ENCODE measurements around the gene GIT1.

The GIT1 gene

DNA sequence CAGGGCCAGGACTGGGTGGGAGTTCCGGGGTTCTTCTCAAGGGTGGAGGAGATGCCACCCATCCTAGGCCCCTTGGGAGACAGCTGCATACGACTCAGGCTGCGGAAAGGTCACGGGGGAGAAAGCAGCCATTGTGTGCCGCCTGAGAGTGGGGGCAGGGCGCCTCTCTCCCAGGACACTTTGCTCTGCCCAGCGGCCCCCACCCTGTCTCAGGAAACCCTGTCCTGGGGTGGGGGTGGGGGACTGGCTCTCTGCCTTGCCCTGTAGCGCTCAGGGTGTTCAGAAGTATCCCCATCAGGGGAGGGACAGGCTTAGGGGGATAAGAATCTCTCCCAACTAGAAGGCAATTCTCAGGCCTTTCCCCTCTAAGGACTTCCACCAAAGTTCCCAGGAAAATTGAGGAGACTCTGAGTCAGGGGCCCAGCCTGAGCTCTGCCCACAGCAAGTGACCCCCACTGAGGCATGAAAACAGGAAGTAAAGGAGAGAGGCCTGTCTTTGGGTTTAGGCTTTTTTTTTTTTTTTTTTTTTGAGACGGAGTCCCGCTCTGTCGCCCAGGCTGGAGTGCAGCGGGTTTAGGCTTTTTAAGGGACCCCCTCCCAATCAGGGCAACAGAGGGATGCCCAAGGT, 4.9 kb downstream of the GIT1 start:
- Histone ChIP-seq H3K4me1 (peaks cover 8% of the 10 kb centered on the region), H3K27me3 (ENCODE audit: control insufficient read depth, insufficient read depth, low read length) (no peaks in the 10 kb centered on the region), H3K4me3 (ENCODE audit: low read depth, low read length) (no peak overlapping the region), H3K36me3 (ENCODE audit: control insufficient read depth, insufficient read depth, low read length) (no peaks in the 10 kb centered on the region), H2AFZ (no peak overlapping the region), H3K9me3 (ENCODE audit: control insufficient read depth, low read length) (no peaks in the 10 kb centered on the region), H3K27ac (peak overlapping the region; percentile 65), H3K9ac (no peak overlapping the region), H3K4me2 (ENCODE audit: low read length) (no peak overlapping the region), H3K79me2 (peaks cover 41% of the 10 kb centered on the region)
- TF ChIP-seq, protein P1, sequence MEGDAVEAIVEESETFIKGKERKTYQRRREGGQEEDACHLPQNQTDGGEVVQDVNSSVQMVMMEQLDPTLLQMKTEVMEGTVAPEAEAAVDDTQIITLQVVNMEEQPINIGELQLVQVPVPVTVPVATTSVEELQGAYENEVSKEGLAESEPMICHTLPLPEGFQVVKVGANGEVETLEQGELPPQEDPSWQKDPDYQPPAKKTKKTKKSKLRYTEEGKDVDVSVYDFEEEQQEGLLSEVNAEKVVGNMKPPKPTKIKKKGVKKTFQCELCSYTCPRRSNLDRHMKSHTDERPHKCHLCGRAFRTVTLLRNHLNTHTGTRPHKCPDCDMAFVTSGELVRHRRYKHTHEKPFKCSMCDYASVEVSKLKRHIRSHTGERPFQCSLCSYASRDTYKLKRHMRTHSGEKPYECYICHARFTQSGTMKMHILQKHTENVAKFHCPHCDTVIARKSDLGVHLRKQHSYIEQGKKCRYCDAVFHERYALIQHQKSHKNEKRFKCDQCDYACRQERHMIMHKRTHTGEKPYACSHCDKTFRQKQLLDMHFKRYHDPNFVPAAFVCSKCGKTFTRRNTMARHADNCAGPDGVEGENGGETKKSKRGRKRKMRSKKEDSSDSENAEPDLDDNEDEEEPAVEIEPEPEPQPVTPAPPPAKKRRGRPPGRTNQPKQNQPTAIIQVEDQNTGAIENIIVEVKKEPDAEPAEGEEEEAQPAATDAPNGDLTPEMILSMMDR (IDR thresholded peaks at IDR 0.05), result no peak

DNA sequence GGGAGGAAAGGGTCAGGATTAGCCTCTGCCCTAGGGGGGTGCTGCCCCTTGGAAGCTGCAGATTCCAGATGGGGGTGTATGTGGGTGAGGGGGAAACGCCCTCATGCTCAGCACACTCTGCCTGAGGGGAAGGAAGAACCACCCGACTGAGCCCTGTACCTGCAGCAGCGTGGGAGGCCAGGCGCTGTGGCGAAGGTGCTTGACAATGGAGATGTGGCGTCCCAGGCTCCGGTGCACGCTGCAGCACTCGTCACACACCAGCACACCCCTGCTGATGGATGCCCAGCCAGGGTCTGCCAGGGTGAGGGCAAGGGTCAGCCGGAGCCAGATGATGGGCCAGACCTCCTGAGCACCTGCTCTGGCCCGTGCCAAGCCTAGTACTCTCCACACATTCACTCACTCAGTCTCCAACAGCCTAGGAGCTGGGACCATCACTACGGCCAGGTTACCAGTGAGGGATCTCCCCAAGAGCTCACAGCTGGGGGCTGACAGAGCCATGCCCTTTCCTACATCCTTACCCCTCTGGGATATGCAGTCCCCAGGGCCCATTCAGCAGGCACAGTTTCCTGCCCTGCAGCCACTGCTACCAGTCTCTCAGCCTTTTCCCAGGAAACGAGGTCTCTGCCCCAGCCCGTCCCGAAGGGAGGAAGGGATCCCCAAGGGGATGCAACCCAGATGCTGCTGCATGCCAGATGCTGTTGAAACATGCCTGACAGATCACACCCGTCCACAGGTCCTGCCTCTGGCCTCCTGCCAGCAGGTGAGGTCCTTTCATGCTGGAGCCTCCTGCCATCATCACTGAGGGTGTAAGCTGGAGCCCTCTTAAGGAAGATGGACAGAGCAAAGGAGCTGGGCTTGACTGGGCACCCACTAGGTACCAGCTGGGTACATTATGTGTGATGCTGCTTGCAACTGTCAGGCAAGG, 5.9 kb downstream of the GIT1 start:
- H3K36me3 ChIP-seq (ENCODE audit: control insufficient read depth, insufficient read depth, low read length), result no peaks in the 10 kb centered on the region
- H3K9ac ChIP-seq, result no peak overlapping the region
- H3K4me2 ChIP-seq (ENCODE audit: low read length), result no peak overlapping the region
- TF ChIP-seq, protein P1 (IDR thresholded peaks at IDR 0.05), result no peak
- no peak overlapping the region for H3K27ac ChIP-seq
- H3K27me3 ChIP-seq (ENCODE audit: control insufficient read depth, insufficient read depth, low read length), result no peaks in the 10 kb centered on the region
- peaks cover 8% of the 10 kb centered on the region for H3K4me1 ChIP-seq
- H2AFZ ChIP-seq, result no peak overlapping the region
- H3K4me3 ChIP-seq (ENCODE audit: low read depth, low read length), result no peak overlapping the region
- H3K9me3 ChIP-seq (ENCODE audit: control insufficient read depth, low read length), result no peaks in the 10 kb centered on the region
- peaks cover 41% of the 10 kb centered on the region for H3K79me2 ChIP-seq

DNA sequence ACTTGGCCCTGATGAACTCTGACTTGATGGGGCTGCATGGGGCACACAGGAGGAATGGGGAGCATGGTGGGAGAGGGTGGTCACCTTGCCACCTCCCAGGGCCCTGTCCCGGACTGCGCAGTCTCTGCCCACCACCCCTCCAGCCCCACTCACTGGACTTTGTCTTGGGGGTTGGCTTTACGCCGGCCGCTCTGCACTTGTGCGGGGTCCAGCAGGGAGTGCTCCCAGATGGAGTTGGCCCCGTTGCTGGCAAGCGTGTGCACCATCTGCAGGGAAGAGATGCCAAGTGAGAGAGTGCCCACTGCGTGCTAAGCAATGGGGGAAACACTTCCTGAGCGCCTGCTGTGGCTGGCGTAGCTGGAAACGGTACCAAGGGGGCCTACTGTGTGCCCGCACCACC, 6.7 kb downstream of the GIT1 start:
- peaks cover 33% of the 10 kb centered on the region for H3K79me2 ChIP-seq
- no peak overlapping the region for H2AFZ ChIP-seq
- H3K27me3 ChIP-seq (ENCODE audit: control insufficient read depth, insufficient read depth, low read length), result no peaks in the 10 kb centered on the region
- H3K4me1 ChIP-seq, result peaks cover 4% of the 10 kb centered on the region
- H3K9ac ChIP-seq, result no peak overlapping the region
- no peak overlapping the region for H3K27ac ChIP-seq
- H3K4me3 ChIP-seq (ENCODE audit: low read depth, low read length), result no peak overlapping the region
- TF ChIP-seq, protein P1 (IDR thresholded peaks at IDR 0.05), result no peak
- no peaks in the 10 kb centered on the region for H3K9me3 ChIP-seq (ENCODE audit: control insufficient read depth, low read length)
- H3K36me3 ChIP-seq (ENCODE audit: control insufficient read depth, insufficient read depth, low read length), result no peaks in the 10 kb centered on the region
- H3K4me2 ChIP-seq (ENCODE audit: low read length), result no peak overlapping the region

DNA sequence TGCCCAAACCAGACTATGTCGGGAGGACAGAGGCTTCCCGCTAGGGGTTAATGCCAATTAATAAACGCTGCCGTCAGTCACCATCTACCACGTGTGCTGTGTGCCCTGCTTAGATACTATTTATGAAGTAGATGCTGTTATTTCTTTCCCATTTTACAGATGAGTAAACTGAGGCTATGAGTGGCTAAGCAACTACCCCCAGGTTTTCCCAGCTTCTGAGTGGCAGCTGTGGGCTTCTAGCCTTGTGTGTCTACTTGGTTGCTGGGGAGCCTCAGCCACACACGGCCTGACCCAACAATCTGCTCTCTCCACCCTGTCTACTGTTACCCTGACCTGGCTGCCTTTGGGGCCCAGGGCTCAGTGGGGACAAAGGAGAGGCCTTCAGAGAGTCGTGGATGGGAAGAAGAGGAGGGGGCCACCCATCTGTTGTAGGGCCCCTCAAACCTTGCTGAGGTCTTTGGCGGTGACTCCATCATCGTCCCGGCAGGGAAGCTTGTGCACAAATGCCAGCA, 7.1 kb downstream of the GIT1 start:
- no peaks in the 10 kb centered on the region for H3K9me3 ChIP-seq (ENCODE audit: control insufficient read depth, low read length)
- no peak overlapping the region for H3K4me2 ChIP-seq (ENCODE audit: low read length)
- peaks cover 28% of the 10 kb centered on the region for H3K79me2 ChIP-seq
- H3K4me3 ChIP-seq (ENCODE audit: low read depth, low read length), result no peak overlapping the region
- no peak overlapping the region for H3K27ac ChIP-seq
- H2AFZ ChIP-seq, result no peak overlapping the region
- no peak overlapping the region for H3K9ac ChIP-seq
- peaks cover under 1% of the 10 kb centered on the region for H3K4me1 ChIP-seq
- TF ChIP-seq, protein P1 (IDR thresholded peaks at IDR 0.05), result no peak
- H3K27me3 ChIP-seq (ENCODE audit: control insufficient read depth, insufficient read depth, low read length), result no peaks in the 10 kb centered on the region
- no peaks in the 10 kb centered on the region for H3K36me3 ChIP-seq (ENCODE audit: control insufficient read depth, insufficient read depth, low read length)
